ENCODE results near the gene VAMP2. TPM values are rescaled to one million over a fixed set of nuclear protein-coding genes. Genes with fewer than 3 reads are reported as not detected.

Gene VAMP2
- polyA plus RNA-seq, 2 of the 4 experiments (the other 2 are of a cell fraction) = 19.2 to 21.7 TPM

DNA sequence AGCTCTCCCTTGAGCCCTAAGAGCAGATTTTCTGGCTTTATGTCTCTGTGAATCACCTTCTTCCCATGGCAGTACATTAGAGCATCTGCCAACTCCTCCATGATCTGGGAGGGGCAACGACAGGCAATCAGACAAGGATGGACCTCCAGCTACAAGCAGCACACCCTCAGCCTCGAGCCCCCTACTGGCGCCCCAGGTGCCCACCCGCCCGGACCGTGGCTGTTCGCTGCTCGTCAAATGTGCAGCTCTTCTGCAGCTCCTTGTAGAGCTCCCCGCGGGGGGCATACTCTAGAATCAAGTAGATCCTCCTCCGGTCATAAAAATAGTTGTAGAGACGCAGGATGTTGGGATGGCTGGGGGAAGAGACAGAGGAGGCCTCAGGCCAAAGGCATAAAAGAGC, 43.8 kb upstream of the VAMP2 start:
- H3K4me2 ChIP-seq = no peak overlapping the region
- ATAC-seq (no peak), FAIRE-seq (no peak), DNase-seq (ENCODE audit: low read depth in 1 of 2, low spot score in 1 of 2) (no peak)
- TF ChIP-seq PHF8 (IDR thresholded peaks at IDR 0.05; ENCODE audit: borderline replicate concordance, low read depth) (no peak), KDM5A (IDR thresholded peaks at IDR 0.05) (no peak), EP300 (IDR thresholded peaks at IDR 0.05) (no peak), RCOR1 (IDR thresholded peaks at IDR 0.05; ENCODE audit: low read depth, low read length) (no peak), SREBF2 (IDR thresholded peaks at IDR 0.05) (no peak), NFE2L2 (conservative IDR thresholded peaks at IDR 0.05; ENCODE audit: low read length) (no peak), MYC (IDR thresholded peaks at IDR 0.05; ENCODE audit: borderline replicate concordance, low read length) (no peak)
- TF ChIP-seq, protein P1, sequence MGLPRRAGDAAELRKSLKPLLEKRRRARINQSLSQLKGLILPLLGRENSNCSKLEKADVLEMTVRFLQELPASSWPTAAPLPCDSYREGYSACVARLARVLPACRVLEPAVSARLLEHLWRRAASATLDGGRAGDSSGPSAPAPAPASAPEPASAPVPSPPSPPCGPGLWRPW (IDR thresholded peaks at IDR 0.05) = no peak
- TF ChIP-seq, protein P2, sequence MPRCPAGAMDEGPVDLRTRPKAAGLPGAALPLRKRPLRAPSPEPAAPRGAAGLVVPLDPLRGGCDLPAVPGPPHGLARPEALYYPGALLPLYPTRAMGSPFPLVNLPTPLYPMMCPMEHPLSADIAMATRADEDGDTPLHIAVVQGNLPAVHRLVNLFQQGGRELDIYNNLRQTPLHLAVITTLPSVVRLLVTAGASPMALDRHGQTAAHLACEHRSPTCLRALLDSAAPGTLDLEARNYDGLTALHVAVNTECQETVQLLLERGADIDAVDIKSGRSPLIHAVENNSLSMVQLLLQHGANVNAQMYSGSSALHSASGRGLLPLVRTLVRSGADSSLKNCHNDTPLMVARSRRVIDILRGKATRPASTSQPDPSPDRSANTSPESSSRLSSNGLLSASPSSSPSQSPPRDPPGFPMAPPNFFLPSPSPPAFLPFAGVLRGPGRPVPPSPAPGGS (IDR thresholded peaks at IDR 0.05) = no peak
- TF ChIP-seq, protein P3, sequence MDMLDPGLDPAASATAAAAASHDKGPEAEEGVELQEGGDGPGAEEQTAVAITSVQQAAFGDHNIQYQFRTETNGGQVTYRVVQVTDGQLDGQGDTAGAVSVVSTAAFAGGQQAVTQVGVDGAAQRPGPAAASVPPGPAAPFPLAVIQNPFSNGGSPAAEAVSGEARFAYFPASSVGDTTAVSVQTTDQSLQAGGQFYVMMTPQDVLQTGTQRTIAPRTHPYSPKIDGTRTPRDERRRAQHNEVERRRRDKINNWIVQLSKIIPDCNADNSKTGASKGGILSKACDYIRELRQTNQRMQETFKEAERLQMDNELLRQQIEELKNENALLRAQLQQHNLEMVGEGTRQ (IDR thresholded peaks at IDR 0.05) = no peak
- TF ChIP-seq, protein P4, sequence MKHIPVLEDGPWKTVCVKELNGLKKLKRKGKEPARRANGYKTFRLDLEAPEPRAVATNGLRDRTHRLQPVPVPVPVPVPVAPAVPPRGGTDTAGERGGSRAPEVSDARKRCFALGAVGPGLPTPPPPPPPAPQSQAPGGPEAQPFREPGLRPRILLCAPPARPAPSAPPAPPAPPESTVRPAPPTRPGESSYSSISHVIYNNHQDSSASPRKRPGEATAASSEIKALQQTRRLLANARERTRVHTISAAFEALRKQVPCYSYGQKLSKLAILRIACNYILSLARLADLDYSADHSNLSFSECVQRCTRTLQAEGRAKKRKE (CRISPR knock-in tag; IDR thresholded peaks at IDR 0.05; ENCODE audit: low read depth) = no peak
- POLR2A ChIA-PET = no interaction called here
- CTCF ChIA-PET = interaction anchor here (0.7 to 17.8 kb wide), 8 partner anchors 8 to 94 kb away, joined by 3 to 164 read pairs (median 4); partner anchors contain the start of genes BORCS6 and HES7
- no peak overlapping the region for H3K27ac ChIP-seq
- H3K9me3 ChIP-seq = no peaks in the 10 kb centered on the region
- no peak overlapping the region for H3K4me3 ChIP-seq
- 94% methylated on average over 11 of the region's 12 CpGs for WGBS (ENCODE audit: missing lambda C conversion rate)
- H3K4me1 ChIP-seq = peaks cover 19% of the 10 kb centered on the region

DNA sequence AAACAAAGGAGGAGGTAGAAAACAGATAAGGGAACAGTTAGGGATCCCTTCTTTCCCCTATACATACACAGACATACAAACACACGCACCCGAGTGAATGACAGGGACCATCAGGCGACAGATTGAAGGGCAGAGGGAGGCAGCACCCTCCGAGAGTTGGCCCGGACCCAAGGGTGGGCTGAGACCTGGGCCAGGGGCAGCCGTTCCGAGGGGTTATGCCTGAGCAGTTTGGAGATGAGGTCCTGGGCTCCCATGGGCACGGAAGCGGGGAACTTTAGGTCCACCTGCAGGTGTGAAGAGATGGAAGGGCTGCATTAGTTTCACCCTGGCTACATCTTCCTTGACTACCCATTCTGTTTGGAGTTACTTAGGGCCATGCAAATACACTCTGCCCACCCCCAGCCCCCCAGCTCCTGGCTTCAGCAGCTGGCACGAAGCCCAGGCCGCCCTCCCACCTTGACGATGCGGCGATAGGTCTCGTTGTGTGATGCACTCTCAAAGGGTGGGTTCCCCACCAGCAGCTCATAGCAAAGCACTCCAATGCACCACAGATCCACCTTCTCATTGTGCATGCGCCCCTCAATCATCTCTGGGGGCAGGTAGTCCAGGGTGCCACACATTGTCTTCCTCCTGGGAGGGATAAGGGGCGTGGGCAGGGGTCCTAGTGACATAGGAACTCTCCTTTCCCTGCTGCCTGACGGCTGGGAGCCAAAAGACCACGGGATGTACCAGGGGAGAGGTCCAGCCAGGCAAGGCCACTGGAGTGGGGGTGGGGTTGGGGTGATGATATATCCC, 42.2 kb upstream of the VAMP2 start:
- peaks cover 12% of the 10 kb centered on the region for H3K4me1 ChIP-seq
- FAIRE-seq = no peak
- H3K4me2 ChIP-seq = no peak overlapping the region
- POLR2A ChIA-PET = interaction anchor here (1.4 kb wide), 1 partner anchor 32 kb away, joined by 4 read pairs; no protein-coding TSS in a partner anchor
- WGBS (ENCODE audit: missing lambda C conversion rate) = 88% methylated on average over 18 of the region's 19 CpGs
- CTCF ChIA-PET = interaction anchor here (0.9 to 17.8 kb wide), 2 partner anchors 8 to 15 kb away, joined by 4 to 164 read pairs; partner anchors contain the start of gene BORCS6
- no peak overlapping the region for H3K27ac ChIP-seq
- DNase-seq (ENCODE audit: low read depth in 1 of 2, low spot score in 1 of 2) = no peak
- no peak for ATAC-seq
- TF ChIP-seq HOXA7 (CRISPR knock-in tag; IDR thresholded peaks at IDR 0.05) (peak; percentile 76; the same call in 1 of the 2 replicates), TFCP2L1 (CRISPR knock-in tag; IDR thresholded peaks at IDR 0.05) (peak; percentile 66; the same call in 1 of the 2 replicates), ZC3H11A (IDR thresholded peaks at IDR 0.05) (no peak), CBX2 (IDR thresholded peaks at IDR 0.05; ENCODE audit: borderline replicate concordance, low read depth) (no peak), POLR2AphosphoS2 (conservative IDR thresholded peaks at IDR 0.05; ENCODE audit: low read length) (peak; percentile 68; the same call in 1 of the 2 replicates), ESRRA (IDR thresholded peaks at IDR 0.05; ENCODE audit: borderline replicate concordance, low read length) (no peak), JUN (IDR thresholded peaks at IDR 0.05) (peak in 1 of 2 experiments; percentile 17; a peak in 2 of 5 replicates)
- TF ChIP-seq, protein P2 (IDR thresholded peaks at IDR 0.05) = no peak
- TF ChIP-seq, protein P5, sequence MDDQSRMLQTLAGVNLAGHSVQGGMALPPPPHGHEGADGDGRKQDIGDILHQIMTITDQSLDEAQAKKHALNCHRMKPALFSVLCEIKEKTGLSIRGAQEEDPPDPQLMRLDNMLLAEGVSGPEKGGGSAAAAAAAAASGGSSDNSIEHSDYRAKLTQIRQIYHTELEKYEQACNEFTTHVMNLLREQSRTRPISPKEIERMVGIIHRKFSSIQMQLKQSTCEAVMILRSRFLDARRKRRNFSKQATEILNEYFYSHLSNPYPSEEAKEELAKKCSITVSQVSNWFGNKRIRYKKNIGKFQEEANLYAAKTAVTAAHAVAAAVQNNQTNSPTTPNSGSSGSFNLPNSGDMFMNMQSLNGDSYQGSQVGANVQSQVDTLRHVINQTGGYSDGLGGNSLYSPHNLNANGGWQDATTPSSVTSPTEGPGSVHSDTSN (IDR thresholded peaks at IDR 0.05) = 0 out of 2 replicates have a peak, but pooled peaks have one; percentile 26
- H3K9me3 ChIP-seq = no peaks in the 10 kb centered on the region
- H3K4me3 ChIP-seq = no peak overlapping the region
